HCT116 (cell line): ENCODE results near the gene TLCD1. TPM values are rescaled to one million over a fixed set of nuclear protein-coding genes. Genes with fewer than 3 reads are reported as not detected.

ENCODE experiments used
- ATAC-seq: fragments of 200-7000 bp; cut with Tn5 transposase; 2 replicates; pipeline ENCODE4 v1.9.1; 2020; ENCODE audit warnings: mild to moderate bottlenecking, moderate library complexity
- BruUV-seq: library from RNA; stranded (reverse); fragments of 400-500 nt; replicated peaks from 2 replicates; lab custom pipeline; 2021; lab: Mats Ljungman, UMichigan
- CTCF ChIA-PET: fragments of 300-600 bp; sonication (Branson Sonifier 250); formaldehyde crosslinking; loops from one replicate; lab custom pipeline; 2021; ENCODE audit warnings: antibody characterized with exemption; lab: Charles Lee
- POLR2A ChIA-PET: fragments of 300-600, 350-600 bp; sonication (Branson Sonifier 250); formaldehyde crosslinking; loops from one replicate; lab custom pipeline; 2021; ENCODE audit warnings: antibody characterized with exemption; lab: Charles Lee
- RAD21 ChIA-PET, 2 experiments: fragments of 300-600 bp; sonication (Branson Sonifier 250); formaldehyde crosslinking; loops; one replicate each; lab custom pipeline; 2023; ENCODE audit warnings: low total read pairs in 2 of 2; ENCODE audit not compliant: uncharacterized antibody in 2 of 2, unreplicated experiment in 2 of 2, low non-redundant PET in 1 of 2; lab: Charles Lee
- DNase-seq: peaks from one replicate; pipeline ENCODE4 v3.0.0-alpha.2; 2010; ENCODE audit warnings: low read depth, low spot score
- H2AFZ ChIP-seq: fragments of 200-600 bp; shearing (Covaris generic), sonication (generic); 2 replicates; pipeline ENCODE4 v1.6.1; 2017; ENCODE audit warnings: low read depth, mixed run types, mixed read lengths, antibody characterized with exemption, low read length; ENCODE audit not compliant: poor library complexity, severe bottlenecking
- H3K27ac ChIP-seq: 2 replicates; pipeline ENCODE4 v1.5.1; 2012; ENCODE audit warnings: low read depth, low read length
- H3K27me3 ChIP-seq: fragments of 200-600 bp; sonication (generic); 2 replicates; pipeline ENCODE4 v1.6.1; 2016; ENCODE audit warnings: mixed run types, low read length, mixed read lengths; ENCODE audit not compliant: insufficient read depth
- H3K36me3 ChIP-seq, 2 experiments: fragments of 200-500 bp in 1 of 2; fragments of 200-600 bp in 1 of 2; sonication (Bioruptor generic) in 1 of 2; sonication (generic) in 1 of 2; 2 replicates each; pipeline versions ENCODE4 v1.5.1 to v1.6.1; 2014 to 2016; ENCODE audit warnings: low read length in 2 of 2, inconsistent platforms in 1 of 2, mixed read lengths in 1 of 2, mixed run types in 1 of 2; ENCODE audit not compliant: insufficient read depth in 2 of 2, control insufficient read depth in 1 of 2
- H3K4me1 ChIP-seq, 2 experiments: fragments of 200-600 bp in 1 of 2; sonication (generic) in 1 of 2; 2 replicates each; pipeline versions ENCODE4 v1.5.1 to v1.6.1; 2012 to 2017; ENCODE audit warnings: low read length in 2 of 2, inconsistent platforms in 1 of 2, mild to moderate bottlenecking in 1 of 2, mixed read lengths in 1 of 2, mixed run types in 1 of 2, moderate library complexity in 1 of 2; ENCODE audit not compliant: insufficient read depth in 2 of 2, control insufficient read depth in 1 of 2
- H3K4me2 ChIP-seq: fragments of 200-600 bp; sonication (generic); 2 replicates; pipeline ENCODE4 v1.6.1; 2017; ENCODE audit warnings: mixed run types, low read length, mixed read lengths
- H3K4me3 ChIP-seq, 2 experiments: fragments of 200-600 bp in 1 of 2; sonication (generic) in 1 of 2; replicated peaks in 1 of 2; 2 replicates each; pipeline ENCODE4 v1.5.1; 2011 to 2016; ENCODE audit warnings: low read length in 2 of 2, control low read depth in 1 of 2, low read depth in 1 of 2, mild to moderate bottlenecking in 1 of 2, mixed read lengths in 1 of 2, mixed run types in 1 of 2
- H3K79me2 ChIP-seq: fragments of 200-600 bp; sonication (generic); 2 replicates; pipeline ENCODE4 v1.6.1; 2017; ENCODE audit warnings: mild to moderate bottlenecking, mixed run types, low read length, moderate library complexity, mixed read lengths; ENCODE audit not compliant: insufficient read depth
- H3K9ac ChIP-seq: fragments of 200-600 bp; sonication (generic); 2 replicates; pipeline ENCODE4 v1.6.1; 2016; ENCODE audit warnings: low read length, mixed read lengths
- H3K9me2 ChIP-seq: fragments of 200-600 bp; sonication (generic), shearing (Covaris generic); 2 replicates; pipeline ENCODE4 v1.6.1; 2017; ENCODE audit warnings: mixed run types, mild to moderate bottlenecking, moderate library complexity; ENCODE audit not compliant: insufficient read depth
- H3K9me3 ChIP-seq, 2 experiments: fragments of 200-500 bp in 1 of 2; fragments of 200-600 bp in 1 of 2; sonication (Bioruptor generic) in 1 of 2; sonication (generic) in 1 of 2; 2 replicates each; pipeline ENCODE4 v1.6.1; 2014 to 2017; ENCODE audit warnings: low read length in 2 of 2, mixed read lengths in 2 of 2, inconsistent platforms in 1 of 2, low read depth in 1 of 2, mild to moderate bottlenecking in 1 of 2, mixed run types in 1 of 2, moderate library complexity in 1 of 2; ENCODE audit not compliant: control insufficient read depth in 1 of 2, insufficient read depth in 1 of 2
- H4K20me1 ChIP-seq: fragments of 200-600 bp; sonication (generic), shearing (Covaris generic); 2 replicates; pipeline ENCODE4 v1.6.1; 2017; ENCODE audit warnings: mixed run types, mild to moderate bottlenecking, moderate library complexity; ENCODE audit not compliant: insufficient read depth
- ATF3 ChIP-seq: IDR thresholded peaks from 2 replicates; pipeline ENCODE4 v1.6.1; 2012
- CEBPB ChIP-seq: IDR thresholded peaks from 2 replicates; pipeline ENCODE4 v1.6.1; 2012; ENCODE audit warnings: low read depth
- EGR1 ChIP-seq: IDR thresholded peaks from 2 replicates; pipeline ENCODE4 v1.6.1; 2012; ENCODE audit warnings: low read depth
- EZH2 ChIP-seq: fragments of 200-600 bp; sonication (generic); IDR thresholded peaks from 2 replicates; pipeline ENCODE4 v1.6.1; 2017; ENCODE audit warnings: antibody characterized with exemption, mixed run types
- EZH2phosphoT487 ChIP-seq: fragments of 200-600 bp; IDR thresholded peaks from 2 replicates; pipeline ENCODE4 v1.6.1; 2018; ENCODE audit warnings: antibody characterized with exemption, borderline replicate concordance
- FOSL1 ChIP-seq: IDR thresholded peaks from 2 replicates; pipeline ENCODE4 v1.6.1; 2012; ENCODE audit warnings: low read depth
- POLR2AphosphoS5 ChIP-seq: IDR thresholded peaks from 2 replicates; pipeline ENCODE4 v1.6.1; 2011; ENCODE audit warnings: mild to moderate bottlenecking, low read depth, low read length, moderate library complexity
- REST ChIP-seq: IDR thresholded peaks from 2 replicates; pipeline ENCODE4 v1.6.1; 2012; ENCODE audit warnings: low read depth
- SIN3A ChIP-seq: IDR thresholded peaks from 2 replicates; pipeline ENCODE4 v1.6.1; 2012; ENCODE audit warnings: low read depth
- SRF ChIP-seq: IDR thresholded peaks from 2 replicates; pipeline ENCODE4 v1.6.1; 2012; ENCODE audit warnings: low read depth
- TCF7L2 ChIP-seq: IDR thresholded peaks from 2 replicates; pipeline ENCODE4 v1.7.0; 2011; ENCODE audit warnings: borderline replicate concordance, inconsistent platforms; ENCODE audit not compliant: insufficient read depth, insufficient read length; ENCODE audit errors: extremely low read depth
- YY1 ChIP-seq: IDR thresholded peaks from 2 replicates; pipeline ENCODE4 v1.6.1; 2011; ENCODE audit warnings: low read length, low read depth, moderate library complexity, mild to moderate bottlenecking; ENCODE audit not compliant: insufficient replicate concordance; ENCODE audit errors: extremely low read depth
- ZNF274 ChIP-seq: fragments of 200-500 bp; sonication (Bioruptor generic); IDR thresholded peaks from 2 replicates; pipeline ENCODE4 v1.6.1; 2014; ENCODE audit warnings: mild to moderate bottlenecking, low read depth, low read length, inconsistent platforms
- intact Hi-C: fragments of 100-400 bp; cut with micrococcal nuclease; formaldehyde crosslinking; loops from 2 replicates; pipeline ENCODE4 v1.10.0; 2022
- total RNA-seq: library from RNA; stranded (reverse); gene quantifications from one replicate; pipeline ENCODE4 v1.2.1, GENCODE V29; 2021; ENCODE audit not compliant: unreplicated experiment
- TF ChIP-seq, protein P1 (sequence below): IDR thresholded peaks from 2 replicates; pipeline ENCODE4 v1.6.1; 2011; ENCODE audit warnings: mild to moderate bottlenecking, low read length, moderate library complexity; ENCODE audit not compliant: insufficient replicate concordance; ENCODE audit errors: extremely low read depth
- TF ChIP-seq, protein P2 (sequence below): IDR thresholded peaks from 2 replicates; pipeline ENCODE4 v1.6.1; 2012

Gene TLCD1
- total RNA-seq, 1 experiment from 2014 or later = 28.3 TPM

- H2AFZ ChIP-seq = no peak overlapping the region
- no peak overlapping the region for H3K27ac ChIP-seq
- DNase-seq = no peak
- H3K9ac ChIP-seq = no peak overlapping the region
- no peak overlapping the region for H3K4me3 ChIP-seq
- no TSS peak for BruUV-seq
- H3K79me2 ChIP-seq = no peaks in the 10 kb centered on the region
- no peak for TF ChIP-seq FOSL1
- TF ChIP-seq, protein P1, sequence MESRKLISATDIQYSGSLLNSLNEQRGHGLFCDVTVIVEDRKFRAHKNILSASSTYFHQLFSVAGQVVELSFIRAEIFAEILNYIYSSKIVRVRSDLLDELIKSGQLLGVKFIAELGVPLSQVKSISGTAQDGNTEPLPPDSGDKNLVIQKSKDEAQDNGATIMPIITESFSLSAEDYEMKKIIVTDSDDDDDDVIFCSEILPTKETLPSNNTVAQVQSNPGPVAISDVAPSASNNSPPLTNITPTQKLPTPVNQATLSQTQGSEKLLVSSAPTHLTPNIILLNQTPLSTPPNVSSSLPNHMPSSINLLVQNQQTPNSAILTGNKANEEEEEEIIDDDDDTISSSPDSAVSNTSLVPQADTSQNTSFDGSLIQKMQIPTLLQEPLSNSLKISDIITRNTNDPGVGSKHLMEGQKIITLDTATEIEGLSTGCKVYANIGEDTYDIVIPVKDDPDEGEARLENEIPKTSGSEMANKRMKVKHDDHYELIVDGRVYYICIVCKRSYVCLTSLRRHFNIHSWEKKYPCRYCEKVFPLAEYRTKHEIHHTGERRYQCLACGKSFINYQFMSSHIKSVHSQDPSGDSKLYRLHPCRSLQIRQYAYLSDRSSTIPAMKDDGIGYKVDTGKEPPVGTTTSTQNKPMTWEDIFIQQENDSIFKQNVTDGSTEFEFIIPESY = no peak
- no peak for TF ChIP-seq EZH2
- no peak for TF ChIP-seq EZH2phosphoT487
- no peak for TF ChIP-seq SIN3A
- TF ChIP-seq ZNF274 = no peak
- no peak for TF ChIP-seq SRF
- TF ChIP-seq REST = no peak
- TF ChIP-seq, protein P2, sequence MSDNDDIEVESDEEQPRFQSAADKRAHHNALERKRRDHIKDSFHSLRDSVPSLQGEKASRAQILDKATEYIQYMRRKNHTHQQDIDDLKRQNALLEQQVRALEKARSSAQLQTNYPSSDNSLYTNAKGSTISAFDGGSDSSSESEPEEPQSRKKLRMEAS = no peak
- no peak for TF ChIP-seq YY1
- TF ChIP-seq POLR2AphosphoS5 = no peak
- no peak for TF ChIP-seq CEBPB
- no peak for TF ChIP-seq EGR1
- TF ChIP-seq ATF3 = no peak
- no peak for TF ChIP-seq TCF7L2
- H3K27me3 ChIP-seq = no peaks in the 10 kb centered on the region
- H4K20me1 ChIP-seq = no peaks in the 10 kb centered on the region
- H3K4me2 ChIP-seq = no peak overlapping the region
- intact Hi-C loops = no loop called here
- ATAC-seq = no peak
- H3K4me1 ChIP-seq = no peaks in the 10 kb centered on the region
- peaks cover 70 to 71% of the 10 kb centered on the region in 2 experiments for H3K36me3 ChIP-seq
- ChIA-PET CTCF (interaction anchor here (0.7 kb wide), 1 partner anchor 429 kb away, joined by 4 read pairs; no protein-coding TSS in a partner anchor), POLR2A (no interaction called here), RAD21 (no interaction called here)
- H3K9me2 ChIP-seq = no peaks in the 10 kb centered on the region
- H3K9me3 ChIP-seq = no peaks in the 10 kb centered on the region
Measured at GRCh38 chr17:28688481-28688880, 37.6 kb downstream of the TLCD1 start.
